ENCODE results near the gene LIPN.

LIPN gene

GRCh38 chr10:88793712-88794299 is 34.0 kb downstream of the LIPN start:
- H3K27ac ChIP-seq, result no peak overlapping the region
- DNase-seq, result no peak
- no peak overlapping the region for H3K4me3 ChIP-seq (ENCODE audit: low read depth, low read length)
- TF ChIP-seq CTCF (IDR thresholded peaks at IDR 0.05; ENCODE audit: low read depth, low read length, missing control alignments), result no peak
- in situ Hi-C loops (cut with HindIII; ENCODE audit: low pct_ligation_motif_present, low sequenced_read_pairs), result no loop called here
- no peaks in the 10 kb centered on the region for H3K27me3 ChIP-seq (replicated peaks)
- H3K36me3 ChIP-seq (replicated peaks), result no peaks in the 10 kb centered on the region

DNA sequence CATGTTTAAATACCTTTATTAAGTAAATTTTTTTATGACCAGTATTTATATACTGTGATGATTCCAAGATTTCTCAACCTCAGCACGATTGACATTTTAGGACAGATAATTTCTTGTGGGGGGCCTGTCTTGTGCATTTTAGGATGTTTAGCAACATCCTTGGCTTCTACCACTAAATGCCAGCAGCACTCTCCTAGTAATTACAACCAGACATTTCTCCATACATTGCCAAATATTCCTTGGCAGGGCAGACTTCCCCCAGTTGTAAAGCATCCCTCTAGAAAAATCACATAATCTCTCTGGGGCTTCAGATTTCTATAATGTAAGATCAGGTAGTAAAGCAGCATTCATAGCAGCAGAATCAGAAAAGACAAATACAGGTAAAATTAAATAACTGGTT is 34.9 kb downstream of the LIPN start:
- DNase-seq, result no peak
- in situ Hi-C loops (cut with HindIII; ENCODE audit: low pct_ligation_motif_present, low sequenced_read_pairs), result no loop called here
- no peaks in the 10 kb centered on the region for H3K27me3 ChIP-seq (replicated peaks)
- no peak overlapping the region for H3K27ac ChIP-seq
- TF ChIP-seq CTCF (IDR thresholded peaks at IDR 0.05; ENCODE audit: low read depth, low read length, missing control alignments), result no peak
- no peak overlapping the region for H3K4me3 ChIP-seq (ENCODE audit: low read depth, low read length)
- H3K36me3 ChIP-seq (replicated peaks), result no peaks in the 10 kb centered on the region

- no peak overlapping the region for H3K4me3 ChIP-seq (ENCODE audit: low read depth, low read length)
- no peaks in the 10 kb centered on the region for H3K36me3 ChIP-seq (replicated peaks)
- in situ Hi-C loops (cut with HindIII; ENCODE audit: low pct_ligation_motif_present, low sequenced_read_pairs), result loop anchor here (25.0 kb wide), 1 partner anchor 113 kb away; no protein-coding TSS in a partner anchor
- H3K27ac ChIP-seq, result no peak overlapping the region
- no peak for TF ChIP-seq CTCF (IDR thresholded peaks at IDR 0.05; ENCODE audit: low read depth, low read length, missing control alignments)
- no peaks in the 10 kb centered on the region for H3K27me3 ChIP-seq (replicated peaks)
- peak; percentile 86 for DNase-seq
Observed at GRCh38 chr10:88800152-88801125, 40.6 kb downstream of the LIPN start.

- Histone ChIP-seq H3K27me3 (replicated peaks) (no peaks in the 10 kb centered on the region), H3K36me3 (replicated peaks) (no peaks in the 10 kb centered on the region), H3K4me3 (ENCODE audit: low read depth, low read length) (no peak within 1 kb of the TSS), H3K27ac (no peak within 1 kb of the TSS)
- in situ Hi-C loops (cut with HindIII; ENCODE audit: low pct_ligation_motif_present, low sequenced_read_pairs), result loop anchor here (25.0 kb wide), 1 partner anchor 115 kb away; no protein-coding TSS in a partner anchor
- no peak for TF ChIP-seq CTCF (IDR thresholded peaks at IDR 0.05; ENCODE audit: low read depth, low read length, missing control alignments)
- DNase-seq, result no peak
Observed at GRCh38 chr10:88802523-88803285, 42.9 kb downstream of the LIPN start, which contains the start of gene LIPM. Gene LIPM, plus strand, starts transcription at chr10:88802730. Its CDS starts 167 bp downstream, at chr10:88802897.

DNA sequence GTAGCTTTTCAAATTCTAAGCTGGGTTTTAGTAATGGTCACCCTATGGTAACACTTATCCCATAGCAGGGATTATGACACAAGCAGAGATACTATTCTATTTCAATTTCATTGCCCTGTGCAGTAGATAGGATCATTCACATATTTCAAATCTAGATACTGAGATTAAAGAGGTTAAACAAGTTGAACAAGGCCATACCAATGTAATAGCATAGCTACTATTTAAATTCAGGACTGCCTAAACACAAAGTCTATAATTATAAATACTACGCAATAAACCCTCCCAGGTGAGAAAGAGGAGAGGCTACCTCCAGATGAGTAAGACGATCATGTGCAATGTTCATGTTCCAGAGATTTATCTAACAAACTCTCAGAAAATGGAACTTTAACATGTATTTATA is 43.8 kb downstream of the LIPN start:
- DNase-seq, result no peak
- no peak for TF ChIP-seq CTCF (IDR thresholded peaks at IDR 0.05; ENCODE audit: low read depth, low read length, missing control alignments)
- Histone ChIP-seq H3K27me3 (replicated peaks) (no peaks in the 10 kb centered on the region), H3K36me3 (replicated peaks) (no peaks in the 10 kb centered on the region), H3K27ac (no peak overlapping the region), H3K4me3 (ENCODE audit: low read depth, low read length) (no peak overlapping the region)
- in situ Hi-C loops (cut with HindIII; ENCODE audit: low pct_ligation_motif_present, low sequenced_read_pairs), result loop anchor here (25.0 kb wide), 1 partner anchor 116 kb away; no protein-coding TSS in a partner anchor

All from brain microvascular endothelial cell (primary cell).